G401.6 (cell line): ENCODE measurements around the gene SCAPER.
A peak's percentile ranks its signal among the peaks of the same experiment; 100 is the strongest.

Source experiments
- FAIRE-seq: peaks from 2 replicates; lab custom pipeline; 2012; peaks lifted over from hg19 to GRCh38; lab: Jason Lieb, UNC

Gene SCAPER

GRCh38 chr15:76358453-76358852 lies 546.7 kb downstream of the SCAPER start:
- no peak for FAIRE-seq

- FAIRE-seq, result no peak
Observed at GRCh38 chr15:76354823-76355440, 550.2 kb downstream of the SCAPER start.

GRCh38 chr15:76353903-76354302 lies 551.2 kb downstream of the SCAPER start:
- FAIRE-seq, result no peak

GRCh38 chr15:76353023-76353577 lies 552.0 kb downstream of the SCAPER start:
- FAIRE-seq, result peak; percentile 88

- peak; percentile 47 for FAIRE-seq
Observed at GRCh38 chr15:76349301-76350070, 555.7 kb downstream of the SCAPER start.

GRCh38 chr15:76347482-76348055 lies 557.6 kb downstream of the SCAPER start:
- FAIRE-seq, result no peak

GRCh38 chr15:76346669-76347481 lies 558.3 kb downstream of the SCAPER start:
- no peak for FAIRE-seq

- FAIRE-seq, result no peak
Observed at GRCh38 chr15:76345880-76346668, 559.1 kb downstream of the SCAPER start.

- FAIRE-seq, result no peak
Observed at GRCh38 chr15:76345583-76345879, 559.6 kb downstream of the SCAPER start.

GRCh38 chr15:76344893-76345582 lies 560.1 kb downstream of the SCAPER start:
- no peak for FAIRE-seq

GRCh38 chr15:76343313-76343996 lies 561.7 kb downstream of the SCAPER start:
- FAIRE-seq, result no peak

- FAIRE-seq, result no peak
Observed at GRCh38 chr15:76342382-76343201, 562.5 kb downstream of the SCAPER start.

- no peak for FAIRE-seq
Observed at GRCh38 chr15:76342058-76342381, 563.1 kb downstream of the SCAPER start.

GRCh38 chr15:76341366-76342057 lies 563.6 kb downstream of the SCAPER start:
- FAIRE-seq, result no peak

GRCh38 chr15:76340803-76341365 lies 564.3 kb downstream of the SCAPER start:
- no peak for FAIRE-seq

- no peak for FAIRE-seq
Observed at GRCh38 chr15:76340198-76340802, 564.8 kb downstream of the SCAPER start.

- no peak for FAIRE-seq
Observed at GRCh38 chr15:76339305-76340197, 565.6 kb downstream of the SCAPER start.
